Sigmoid colon (tissue), 3 donors: Measurements from ENCODE around the gene LAMP1.

Experiments
- CTCF ChIP-seq, 4 experiments: fragments of 450-650 bp in 3 of 4; fragments of 200-600 bp in 1 of 4; IDR thresholded peaks; one replicate each; pipeline ENCODE4 v1.5.1; 2016 to 2019; ENCODE audit warnings: antibody characterized with exemption in 4 of 4, mild to moderate bottlenecking in 3 of 4, moderate library complexity in 2 of 4
- POLR2A ChIP-seq, 2 donors: fragments of 450-650 bp; IDR thresholded peaks; one replicate each; pipeline ENCODE4 v1.6.1; 2016; ENCODE audit warnings: antibody characterized with exemption in 2 of 2, mild to moderate bottlenecking in 2 of 2, moderate library complexity in 2 of 2

DNA sequence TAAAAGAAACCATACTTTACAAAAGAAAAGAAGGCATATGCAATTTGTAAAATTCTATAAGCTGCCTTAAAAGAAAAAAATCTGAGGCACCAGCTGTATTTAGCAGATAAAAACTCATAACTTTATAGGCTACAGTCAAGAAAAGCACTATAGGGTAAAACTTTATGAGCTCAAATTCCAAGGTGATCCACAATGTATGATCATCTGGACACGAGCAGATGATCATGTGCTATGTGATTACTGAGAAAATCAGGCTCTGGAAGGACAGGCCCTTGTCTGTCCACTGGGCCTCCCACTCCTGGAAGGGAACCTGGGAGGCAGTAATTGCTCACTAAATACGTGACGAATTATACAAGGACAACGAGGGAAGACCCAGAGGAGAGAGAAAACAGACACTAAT lies 59.6 kb downstream of the LAMP1 start:
- TF ChIP-seq CTCF (IDR thresholded peaks at IDR 0.05), result no peak
- TF ChIP-seq POLR2A (IDR thresholded peaks at IDR 0.05), result no peak
